GM18505 (cell line): ENCODE measurements around the gene WDR4.

Experiments used
- ATAC-seq: cut with Tn5 transposase; IDR thresholded peaks from one replicate; pipeline ENCODE4 v1.9.1; 2021; ENCODE audit not compliant: unreplicated experiment
- POLR2A ChIP-seq: IDR thresholded peaks from 4 replicates; pipeline ENCODE4 v1.6.1; 2011; ENCODE audit warnings: borderline replicate concordance; ENCODE audit not compliant: insufficient read depth, insufficient read length; ENCODE audit errors: extremely low read depth

Gene WDR4

GRCh38 chr21:42863504-42863870 lies 15.9 kb downstream of the WDR4 start:
- no peak for ATAC-seq
- no peak for TF ChIP-seq POLR2A

- no peak for TF ChIP-seq POLR2A
- no peak for ATAC-seq
Measured at GRCh38 chr21:42862774-42863503, 16.4 kb downstream of the WDR4 start.

- TF ChIP-seq POLR2A = no peak
- no peak for ATAC-seq
Measured at GRCh38 chr21:42861848-42862400, 17.4 kb downstream of the WDR4 start.

- no peak for ATAC-seq
- no peak for TF ChIP-seq POLR2A
Measured at GRCh38 chr21:42861311-42861847, 18.0 kb downstream of the WDR4 start.

- no peak for TF ChIP-seq POLR2A
- ATAC-seq = no peak
Measured at GRCh38 chr21:42860345-42860744, 19.0 kb downstream of the WDR4 start.

GRCh38 chr21:42859891-42860230 lies 19.5 kb downstream of the WDR4 start:
- TF ChIP-seq POLR2A = no peak
- no peak for ATAC-seq

- no peak for ATAC-seq
- TF ChIP-seq POLR2A = no peak
Measured at GRCh38 chr21:42858957-42859890, 20.1 kb downstream of the WDR4 start.

GRCh38 chr21:42858185-42858847 lies 21.0 kb downstream of the WDR4 start:
- TF ChIP-seq POLR2A = no peak
- no peak for ATAC-seq

GRCh38 chr21:42857216-42857615 lies 22.1 kb downstream of the WDR4 start:
- ATAC-seq = no peak
- TF ChIP-seq POLR2A = no peak

- no peak for TF ChIP-seq POLR2A
- no peak for ATAC-seq
Measured at GRCh38 chr21:42855937-42856335, 23.4 kb downstream of the WDR4 start.

- TF ChIP-seq POLR2A = no peak
- ATAC-seq = no peak
Measured at GRCh38 chr21:42855171-42855936, 24.0 kb downstream of the WDR4 start.

GRCh38 chr21:42854246-42855010 lies 24.9 kb downstream of the WDR4 start:
- no peak for ATAC-seq
- no peak for TF ChIP-seq POLR2A

- no peak for ATAC-seq
Measured at GRCh38 chr21:42853621-42854020, 25.7 kb downstream of the WDR4 start.

More at GRCh38 chr21:42853621-42854020, 25.7 kb downstream of the WDR4 start:
- TF ChIP-seq POLR2A = no peak
